ENCODE measurements around the gene SLC18A2. TPM values are rescaled to one million over a fixed set of nuclear protein-coding genes. Genes with fewer than 3 reads are reported as not detected.

SLC18A2 gene
- total RNA-seq, 1 experiment from 2014 or later: not detected

DNA sequence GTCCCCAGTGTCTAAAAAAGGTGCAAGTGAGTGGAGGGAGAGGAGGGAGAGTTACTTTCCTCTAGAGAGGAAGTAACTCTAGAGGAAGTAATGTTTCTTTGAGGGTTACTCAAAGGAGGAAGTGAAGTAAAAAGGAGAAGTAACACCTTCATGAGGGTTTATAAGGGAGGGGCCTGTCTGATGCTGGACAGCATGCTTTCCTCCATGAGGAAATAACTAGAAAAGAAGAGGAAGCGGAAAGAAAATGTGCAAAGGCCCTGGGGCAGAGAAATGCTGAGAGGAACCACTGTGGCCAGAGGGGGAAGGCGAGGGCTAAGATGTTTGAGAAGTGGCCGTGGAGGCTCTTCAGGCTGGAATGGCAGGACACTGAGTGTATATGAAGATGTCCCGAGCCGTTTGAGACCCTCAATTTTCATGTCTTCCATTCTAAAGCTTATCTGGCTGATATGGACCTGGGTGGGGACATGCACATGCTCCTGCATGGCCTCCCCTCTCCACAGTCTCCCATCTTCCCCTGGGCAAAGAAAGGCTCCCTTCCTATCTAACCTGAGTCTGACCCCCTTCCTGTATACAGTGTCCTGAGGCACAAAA is 3.4 kb upstream of the SLC18A2 start:
- ChIA-PET POLR2A (no interaction called here), CTCF (interaction anchor here (1.0 to 2.2 kb wide), 2 partner anchors 21 to 79 kb away, joined by 3 to 8 read pairs; no protein-coding TSS in a partner anchor)
- Mint-ChIP-seq H3K36me3 (ENCODE audit: insufficient read depth, unreplicated experiment) (no peaks in the 10 kb centered on the region), H3K4me3 (ENCODE audit: unreplicated experiment) (no peak overlapping the region), H3K27me3 (ENCODE audit: insufficient read depth, unreplicated experiment) (peaks cover 53% of the 10 kb centered on the region), H3K27ac (ENCODE audit: low read depth, unreplicated experiment) (no peak overlapping the region), H3K9me3 (ENCODE audit: unreplicated experiment) (no peaks in the 10 kb centered on the region), H3K4me1 (ENCODE audit: insufficient read depth, unreplicated experiment) (no peaks in the 10 kb centered on the region)
- intact Hi-C loops (cut with micrococcal nuclease): no loop called here
- TF ChIP-seq, protein P1, sequence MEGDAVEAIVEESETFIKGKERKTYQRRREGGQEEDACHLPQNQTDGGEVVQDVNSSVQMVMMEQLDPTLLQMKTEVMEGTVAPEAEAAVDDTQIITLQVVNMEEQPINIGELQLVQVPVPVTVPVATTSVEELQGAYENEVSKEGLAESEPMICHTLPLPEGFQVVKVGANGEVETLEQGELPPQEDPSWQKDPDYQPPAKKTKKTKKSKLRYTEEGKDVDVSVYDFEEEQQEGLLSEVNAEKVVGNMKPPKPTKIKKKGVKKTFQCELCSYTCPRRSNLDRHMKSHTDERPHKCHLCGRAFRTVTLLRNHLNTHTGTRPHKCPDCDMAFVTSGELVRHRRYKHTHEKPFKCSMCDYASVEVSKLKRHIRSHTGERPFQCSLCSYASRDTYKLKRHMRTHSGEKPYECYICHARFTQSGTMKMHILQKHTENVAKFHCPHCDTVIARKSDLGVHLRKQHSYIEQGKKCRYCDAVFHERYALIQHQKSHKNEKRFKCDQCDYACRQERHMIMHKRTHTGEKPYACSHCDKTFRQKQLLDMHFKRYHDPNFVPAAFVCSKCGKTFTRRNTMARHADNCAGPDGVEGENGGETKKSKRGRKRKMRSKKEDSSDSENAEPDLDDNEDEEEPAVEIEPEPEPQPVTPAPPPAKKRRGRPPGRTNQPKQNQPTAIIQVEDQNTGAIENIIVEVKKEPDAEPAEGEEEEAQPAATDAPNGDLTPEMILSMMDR (IDR thresholded peaks at IDR 0.05; ENCODE audit: unreplicated experiment): no peak
- DNase-seq (ENCODE audit: unreplicated experiment): no peak
- BruUV-seq (replicated peaks): no TSS peak

GRCh38 chr10:117239051-117239450 is 1.9 kb upstream of the SLC18A2 start:
- Mint-ChIP-seq H3K4me1 (ENCODE audit: insufficient read depth, unreplicated experiment) (no peaks in the 10 kb centered on the region), H3K27me3 (ENCODE audit: insufficient read depth, unreplicated experiment) (peaks cover 53% of the 10 kb centered on the region), H3K27ac (ENCODE audit: low read depth, unreplicated experiment) (no peak overlapping the region), H3K9me3 (ENCODE audit: unreplicated experiment) (no peaks in the 10 kb centered on the region), H3K4me3 (ENCODE audit: unreplicated experiment) (no peak overlapping the region), H3K36me3 (ENCODE audit: insufficient read depth, unreplicated experiment) (no peaks in the 10 kb centered on the region)
- ChIA-PET CTCF (interaction anchor here (2.2 kb wide), 1 partner anchor 22 kb away, joined by 8 read pairs; no protein-coding TSS in a partner anchor), POLR2A (interaction anchor here (0.7 kb wide), 1 partner anchor 12 kb away, joined by 3 read pairs; no protein-coding TSS in a partner anchor)
- TF ChIP-seq, protein P1 (IDR thresholded peaks at IDR 0.05; ENCODE audit: unreplicated experiment): no peak
- BruUV-seq (replicated peaks): no TSS peak
- intact Hi-C loops (cut with micrococcal nuclease): no loop called here
- DNase-seq (ENCODE audit: unreplicated experiment): no peak

- intact Hi-C loops (cut with micrococcal nuclease): no loop called here
- ChIA-PET POLR2A (interaction anchor here (0.5 kb wide), 1 partner anchor 128 kb away, joined by 4 read pairs; no protein-coding TSS in a partner anchor), CTCF (interaction anchor here (2.2 kb wide), 1 partner anchor 23 kb away, joined by 8 read pairs; no protein-coding TSS in a partner anchor)
- no TSS peak for BruUV-seq (replicated peaks)
- H3K4me1 Mint-ChIP-seq (ENCODE audit: insufficient read depth, unreplicated experiment): no peaks in the 10 kb centered on the region
- no peak for DNase-seq (ENCODE audit: unreplicated experiment)
- no peak overlapping the region for H3K27ac Mint-ChIP-seq (ENCODE audit: low read depth, unreplicated experiment)
- TF ChIP-seq, protein P1 (IDR thresholded peaks at IDR 0.05; ENCODE audit: unreplicated experiment): no peak
- H3K27me3 Mint-ChIP-seq (ENCODE audit: insufficient read depth, unreplicated experiment): peaks cover 53% of the 10 kb centered on the region
- H3K4me3 Mint-ChIP-seq (ENCODE audit: unreplicated experiment): no peak overlapping the region
- H3K36me3 Mint-ChIP-seq (ENCODE audit: insufficient read depth, unreplicated experiment): no peaks in the 10 kb centered on the region
- H3K9me3 Mint-ChIP-seq (ENCODE audit: unreplicated experiment): no peaks in the 10 kb centered on the region
Observed at GRCh38 chr10:117239721-117240620, 943 bp upstream of the SLC18A2 start.

Measured in MCF 10A (cell line).